Effector CD4-positive, alpha-beta T cell (primary cell): ENCODE results near the gene EPOP.
"Not testable (repeated sequence)": the region's sequence is repeated elsewhere in the genome, so short reads cannot be mapped to it uniquely, and the experiment has no call there.

Experiments used
- DNase-seq: peaks from one replicate; pipeline ENCODE4 v3.0.0-alpha.2; 2020

EPOP gene

DNA sequence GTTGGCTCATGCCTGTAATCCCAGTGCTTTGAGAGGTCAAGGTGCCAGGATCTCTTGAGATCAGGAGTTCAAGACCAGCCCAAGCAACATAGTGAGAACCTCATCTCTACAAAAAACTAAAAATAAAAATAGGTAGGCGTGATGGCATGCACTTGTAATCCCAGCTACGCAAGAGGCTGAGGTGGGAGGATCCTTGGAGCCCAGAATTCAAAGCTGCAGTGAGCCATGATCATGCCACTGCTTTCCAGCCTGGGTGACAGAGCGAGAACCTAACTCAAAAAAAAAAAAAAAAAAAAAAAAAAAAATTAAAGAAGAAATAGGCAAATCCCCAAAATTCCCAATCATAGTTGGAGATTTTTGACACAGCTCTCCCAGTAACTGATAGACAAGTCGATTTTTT, 36.8 kb downstream of the EPOP start:
- no peak for DNase-seq

DNA sequence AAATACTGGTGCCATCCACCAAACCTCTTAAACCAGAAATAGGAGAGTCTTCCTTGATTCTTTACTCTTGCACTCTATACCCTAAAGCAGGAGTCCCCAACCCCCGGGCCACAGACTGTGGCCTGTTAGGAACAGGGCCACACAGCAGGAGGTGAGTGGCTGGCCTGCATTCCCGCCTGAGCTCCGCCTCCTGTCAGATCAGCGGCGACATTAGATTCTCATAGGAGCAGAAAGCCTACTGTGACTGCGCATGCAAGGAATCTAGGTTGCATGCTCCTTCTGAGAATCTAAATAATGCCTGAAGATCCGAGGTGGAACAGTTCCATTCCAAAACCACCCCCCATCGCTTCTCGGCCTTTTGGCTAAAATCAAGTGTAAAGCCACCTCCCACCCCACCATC, 38.7 kb downstream of the EPOP start:
- no peak for DNase-seq

DNA sequence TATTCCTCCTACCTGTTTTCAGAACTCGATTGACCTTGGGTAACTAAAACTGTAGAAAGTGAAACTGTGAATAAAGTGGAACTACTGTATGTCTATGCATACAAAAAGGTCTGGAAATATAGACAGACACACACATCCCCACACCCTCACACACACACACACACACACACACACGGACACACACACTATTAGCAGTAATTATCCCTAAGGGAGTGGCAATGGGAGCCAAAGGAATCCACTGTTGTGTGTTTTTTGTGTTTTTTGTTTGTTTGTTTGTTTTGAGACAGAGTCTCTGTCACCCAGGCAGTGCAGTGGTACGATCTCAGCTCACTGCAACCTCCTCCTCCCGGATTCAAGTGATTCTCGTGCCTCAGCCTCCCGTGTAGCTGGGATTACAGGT, 42.4 kb downstream of the EPOP start:
- no peak for DNase-seq

DNA sequence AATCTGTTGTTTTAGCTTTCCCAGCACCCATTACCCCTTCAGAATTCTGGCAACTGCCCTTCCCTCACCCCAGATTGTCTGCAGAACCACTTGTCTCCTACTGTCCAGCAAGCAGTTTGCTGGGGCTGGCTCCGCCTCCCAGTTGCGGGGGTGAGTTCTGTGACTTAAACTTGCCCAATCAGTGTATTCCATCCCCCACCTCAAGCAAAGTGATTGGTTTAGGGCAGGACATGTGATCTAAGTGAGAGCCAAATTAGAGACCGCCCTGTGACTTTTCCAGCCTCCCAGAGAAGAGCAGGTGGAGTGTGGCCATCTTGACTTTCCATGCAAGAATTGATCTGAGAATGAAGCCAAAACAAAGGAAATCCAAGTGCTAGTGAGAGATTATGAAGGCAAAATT, 46.3 kb downstream of the EPOP start:
- no peak for DNase-seq

DNA sequence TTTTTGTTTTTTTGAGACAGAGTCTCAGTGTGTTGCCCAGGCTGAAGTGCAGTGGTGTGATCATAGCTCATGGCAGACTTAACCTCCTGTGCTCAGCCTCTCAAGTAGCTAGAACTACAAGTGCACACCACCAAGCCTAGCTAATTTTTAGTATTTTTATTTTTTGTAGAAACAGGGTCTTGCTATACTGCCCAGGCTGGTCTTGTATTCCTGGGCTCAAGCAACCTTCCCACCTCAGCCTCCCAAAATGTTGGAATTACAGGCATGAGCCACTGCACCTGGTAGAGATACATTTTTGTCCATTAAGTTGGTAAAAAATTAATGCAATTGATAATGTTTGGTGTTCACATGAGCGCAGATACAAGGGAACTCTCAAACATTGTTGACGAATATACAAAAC, 46.8 kb downstream of the EPOP start:
- no peak for DNase-seq

DNA sequence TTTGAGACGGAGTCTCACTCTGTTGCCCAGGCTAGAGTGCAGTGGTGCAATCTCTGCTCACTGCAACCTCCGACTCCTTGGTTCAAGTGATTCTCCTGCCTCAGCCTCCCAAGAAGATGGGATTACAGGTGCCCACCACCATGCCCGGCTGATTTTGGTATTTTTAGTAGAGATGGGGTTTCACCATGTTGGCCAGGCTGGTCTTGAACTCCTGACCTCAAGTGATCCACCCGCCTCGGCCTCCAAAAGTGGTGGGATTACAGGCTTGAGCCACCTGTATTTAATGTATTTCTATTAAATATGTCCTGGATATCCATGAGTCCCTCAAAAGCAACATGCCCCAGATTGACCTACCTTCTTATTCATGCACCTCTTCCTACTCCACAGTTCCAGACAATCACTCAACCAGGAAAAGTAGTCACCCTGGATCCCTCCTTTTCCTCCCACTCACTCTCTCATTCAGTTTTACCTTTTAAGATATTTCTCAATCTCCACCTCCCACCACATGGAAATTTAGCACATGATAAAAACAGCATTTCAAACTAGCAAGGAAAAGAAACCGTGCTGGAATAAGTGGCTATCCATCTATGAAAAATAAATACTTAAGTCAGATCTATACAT, 48.0 kb downstream of the EPOP start:
- DNase-seq = not testable (repeated sequence)

DNA sequence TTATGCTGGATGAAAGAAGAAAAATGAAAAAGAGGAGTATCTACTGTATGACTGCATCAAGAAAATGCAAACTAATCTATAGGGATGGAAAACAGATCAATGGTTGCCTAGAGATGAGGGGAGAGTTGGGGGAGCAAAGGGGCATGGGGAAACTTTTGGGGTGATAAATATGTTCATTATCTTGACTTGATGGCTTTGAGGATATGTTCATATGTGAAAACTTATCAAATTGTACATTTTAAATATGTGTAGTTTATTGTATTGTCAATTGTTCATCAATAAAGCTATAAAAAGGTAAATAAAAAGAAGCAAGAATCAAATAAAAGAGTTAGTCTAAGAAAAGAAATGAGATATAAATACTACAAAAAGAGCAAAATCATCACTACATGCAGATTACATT, 49.3 kb downstream of the EPOP start:
- DNase-seq = no peak

DNA sequence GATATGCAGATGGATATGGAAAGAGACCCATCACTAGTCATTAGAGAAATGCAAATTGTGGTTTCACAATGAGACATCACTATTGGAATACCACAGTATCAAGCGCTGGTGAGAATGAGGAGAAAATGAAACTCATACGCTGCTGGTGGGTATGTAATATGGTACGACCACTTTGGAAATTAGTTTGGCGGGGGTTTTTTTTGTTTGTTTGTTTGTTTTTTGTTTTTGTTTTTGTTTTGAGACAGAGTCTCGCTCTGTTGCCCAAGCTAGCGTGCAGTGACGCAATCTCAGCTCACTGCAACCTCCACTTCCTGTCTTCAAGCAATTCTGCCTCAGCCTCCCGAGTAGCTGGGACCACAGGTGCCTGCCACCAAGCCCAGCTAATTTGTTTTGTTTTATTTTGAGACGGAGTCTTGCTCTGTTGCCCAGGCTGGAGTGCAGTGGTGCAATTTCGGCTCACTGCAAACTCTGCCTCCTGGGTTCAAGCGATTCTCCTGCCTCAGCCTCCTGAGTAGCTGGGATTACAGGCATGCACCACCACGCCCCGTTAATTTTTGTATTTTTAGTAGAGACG, 49.9 kb downstream of the EPOP start:
- not testable (repeated sequence) for DNase-seq
